ENCODE results near the gene PSMD3. TPM values are rescaled to one million over a fixed set of nuclear protein-coding genes. Genes with fewer than 3 reads are reported as not detected.

The PSMD3 gene
- total RNA-seq = 155 and 179 TPM in 2 replicates

DNA sequence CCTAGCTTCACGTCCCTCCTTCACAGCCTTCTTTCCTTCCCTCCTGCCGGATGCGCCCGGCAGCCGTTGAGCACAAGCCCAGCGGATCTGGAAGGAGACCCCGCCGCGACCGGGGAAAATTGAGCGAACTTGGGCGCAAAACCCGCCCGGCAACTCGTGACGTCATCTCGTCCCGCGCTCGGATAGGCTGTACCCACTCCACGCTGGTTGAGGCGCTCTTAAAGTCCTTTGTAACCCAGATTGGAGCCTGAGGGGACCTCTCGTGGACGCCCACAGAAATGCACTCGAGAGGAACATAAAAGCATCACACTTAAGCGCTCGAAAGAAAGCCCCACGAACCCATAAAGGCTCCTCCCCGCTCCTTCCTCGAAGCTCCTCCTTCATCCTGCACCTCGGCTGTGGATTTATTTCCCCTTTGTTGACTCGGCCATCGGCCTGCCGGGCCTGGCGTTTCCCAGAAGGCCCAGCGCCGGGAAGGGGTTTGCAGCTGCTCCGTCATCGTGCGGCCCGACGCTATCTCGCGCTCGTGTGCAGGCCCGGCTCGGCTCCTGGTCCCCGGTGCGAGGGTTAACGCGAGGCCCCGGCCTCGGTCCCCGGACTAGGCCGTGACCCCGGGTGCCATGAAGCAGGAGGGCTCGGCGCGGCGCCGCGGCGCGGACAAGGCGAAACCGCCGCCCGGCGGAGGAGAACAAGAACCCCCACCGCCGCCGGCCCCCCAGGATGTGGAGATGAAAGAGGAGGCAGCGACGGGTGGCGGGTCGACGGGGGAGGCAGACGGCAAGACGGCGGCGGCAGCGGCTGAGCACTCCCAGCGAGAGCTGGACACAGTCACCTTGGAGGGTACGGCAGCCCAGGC, at the start of gene PSMD3:
Gene PSMD3, plus strand, starts transcription at position 457 of the 856 bp plus-strand sequence. Its CDS starts 164 bp downstream, at position 621.

GRCh38 chr17:39962642-39963220, 17.9 kb upstream of the PSMD3 start, which contains the start of gene GSDMA:
TSS of gene GSDMA (plus strand) at chr17:39963004. CDS start at chr17:39965688, 2,684 bp downstream.

DNA sequence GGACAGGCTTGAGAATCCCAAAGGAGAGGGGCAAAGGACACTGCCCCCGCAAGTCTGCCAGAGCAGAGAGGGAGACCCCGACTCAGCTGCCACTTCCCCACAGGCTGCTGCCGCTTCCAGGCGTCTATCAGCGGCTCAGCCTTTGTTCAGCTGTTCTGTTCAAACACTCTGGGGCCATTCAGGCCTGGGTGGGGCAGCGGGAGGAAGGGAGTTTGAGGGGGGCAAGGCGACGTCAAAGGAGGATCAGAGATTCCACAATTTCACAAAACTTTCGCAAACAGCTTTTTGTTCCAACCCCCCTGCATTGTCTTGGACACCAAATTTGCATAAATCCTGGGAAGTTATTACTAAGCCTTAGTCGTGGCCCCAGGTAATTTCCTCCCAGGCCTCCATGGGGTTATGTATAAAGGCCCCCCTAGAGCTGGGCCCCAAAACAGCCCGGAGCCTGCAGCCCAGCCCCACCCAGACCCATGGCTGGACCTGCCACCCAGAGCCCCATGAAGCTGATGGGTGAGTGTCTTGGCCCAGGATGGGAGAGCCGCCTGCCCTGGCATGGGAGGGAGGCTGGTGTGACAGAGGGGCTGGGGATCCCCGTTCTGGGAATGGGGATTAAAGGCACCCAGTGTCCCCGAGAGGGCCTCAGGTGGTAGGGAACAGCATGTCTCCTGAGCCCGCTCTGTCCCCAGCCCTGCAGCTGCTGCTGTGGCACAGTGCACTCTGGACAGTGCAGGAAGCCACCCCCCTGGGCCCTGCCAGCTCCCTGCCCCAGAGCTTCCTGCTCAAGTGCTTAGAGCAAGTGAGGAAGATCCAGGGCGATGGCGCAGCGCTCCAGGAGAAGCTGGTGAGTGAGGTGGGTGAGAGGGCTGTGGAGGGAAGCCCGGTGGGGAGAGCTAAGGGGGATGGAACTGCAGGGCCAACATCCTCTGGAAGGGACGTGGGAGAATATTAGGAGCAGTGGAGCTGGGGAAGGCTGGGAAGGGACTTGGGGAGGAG, 34.7 kb downstream of the PSMD3 start, which contains the start of gene CSF3:
Gene CSF3, plus strand, starts transcription at position 436 of the 993 bp plus-strand sequence. Its CDS starts 35 bp downstream, at position 471.

Small RNAs within 50 kb of the gene (small RNA-seq; reads per million reads assigned to genes)
- 539 reads per million, percentile 99 among the genes with 10 or more reads in this experiment for gene SNORD124

Other genes with a start within 250 kb of the PSMD3 start
- gene GRB7, start 242.9 kb upstream of the PSMD3 start, total RNA-seq = not detected in 2 replicates
- not detected in 2 replicates for gene IKZF3, start 116.5 kb upstream of the PSMD3 start, total RNA-seq
- gene ZPBP2, start 112.6 kb upstream of the PSMD3 start, total RNA-seq = not detected in 2 replicates
- gene GSDMB, start 62.2 kb upstream of the PSMD3 start, total RNA-seq = 3.9 and 4.9 TPM in 2 replicates
- gene ORMDL3, start 53.2 kb upstream of the PSMD3 start, total RNA-seq = 20.9 and 34.9 TPM in 2 replicates
- gene LRRC3C, start 53.1 kb upstream of the PSMD3 start, total RNA-seq = not detected in 2 replicates
- gene GSDMA, start 17.8 kb upstream of the PSMD3 start, total RNA-seq = not detected in 2 replicates
- 1.6 and 5.0 TPM in 2 replicates for gene CSF3, start 34.6 kb downstream of the PSMD3 start, total RNA-seq
- gene MED24, start 73.6 kb downstream of the PSMD3 start, total RNA-seq = 85.9 and 101 TPM in 2 replicates
- gene THRA, start 82.2 kb downstream of the PSMD3 start, total RNA-seq = 22.9 and 24.5 TPM in 2 replicates
- gene NR1D1, start 119.8 kb downstream of the PSMD3 start, total RNA-seq = 2.3 and 2.9 TPM in 2 replicates
- gene MSL1, start 141.2 kb downstream of the PSMD3 start, total RNA-seq = 71.9 and 72.6 TPM in 2 replicates
- gene CASC3, start 159.7 kb downstream of the PSMD3 start, total RNA-seq = 54.7 and 57.8 TPM in 2 replicates
- 2.2 and 2.6 TPM in 2 replicates for gene RAPGEFL1, start 196.7 kb downstream of the PSMD3 start, total RNA-seq
- gene WIPF2, start 238.5 kb downstream of the PSMD3 start, total RNA-seq = 10.9 and 13.1 TPM in 2 replicates